Urothelium cell line (cell line): ENCODE data around the gene LRCH4.
"Not testable (repeated sequence)": the region's sequence is repeated elsewhere in the genome, so short reads cannot be mapped to it uniquely, and the experiment has no call there.

Source experiments
- DNase-seq: peaks from one replicate; pipeline ENCODE4 v3.0.0; 2011; ENCODE audit warnings: low spot score, mixed read lengths
- FAIRE-seq: peaks from 2 replicates; lab custom pipeline; 2011; peaks lifted over from hg19 to GRCh38; lab: Jason Lieb, UNC

The LRCH4 gene

DNA sequence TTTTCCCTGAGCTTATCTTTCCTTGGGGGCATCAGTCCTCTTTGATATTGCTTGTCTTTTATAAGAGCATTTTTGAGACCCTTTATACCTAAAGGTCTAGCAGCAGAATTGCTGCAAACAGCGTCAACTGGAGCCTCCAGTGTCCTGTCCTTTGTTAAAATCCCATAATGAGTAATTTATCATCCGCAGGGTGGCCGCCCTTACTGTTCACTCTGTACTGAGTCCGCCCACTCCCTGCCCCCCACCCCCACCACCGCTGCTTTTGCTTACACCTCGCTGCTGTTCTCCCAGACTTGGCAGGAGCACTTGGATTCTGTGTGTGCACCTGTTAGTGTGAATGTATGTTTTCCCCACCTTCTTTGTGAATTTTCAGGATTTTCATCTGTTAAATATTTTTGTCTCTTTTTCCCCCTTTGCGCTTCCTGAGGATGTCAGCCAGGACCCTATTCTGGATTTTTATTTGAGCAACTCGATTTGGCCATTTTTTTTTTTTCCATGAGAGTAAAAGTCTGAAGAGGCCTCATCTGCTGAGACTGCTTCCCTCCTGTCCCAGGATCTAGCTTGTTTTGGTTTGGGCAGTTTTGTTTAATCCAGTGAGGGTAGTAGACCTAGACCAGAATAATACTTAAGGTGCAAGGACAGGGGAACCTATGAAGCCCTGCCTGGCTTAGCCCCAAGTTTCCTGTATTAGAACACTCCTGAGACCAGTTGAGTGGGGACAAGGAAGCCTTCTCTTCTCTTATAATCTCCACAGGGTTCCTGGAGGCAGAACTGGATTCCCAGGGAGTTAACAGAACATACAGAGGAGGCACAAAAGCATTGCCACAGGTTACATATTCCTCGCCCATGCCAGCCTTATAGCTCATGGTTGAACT, 38.8 kb downstream of the LRCH4 start:
- no peak for DNase-seq
- no peak for FAIRE-seq

GRCh38 chr7:100546129-100546925, 39.6 kb downstream of the LRCH4 start:
- DNase-seq: no peak
- FAIRE-seq: no peak

- DNase-seq (peak; percentile 97), FAIRE-seq (peak; percentile 91)
Observed at GRCh38 chr7:100545360-100546128, 40.4 kb downstream of the LRCH4 start.

DNA sequence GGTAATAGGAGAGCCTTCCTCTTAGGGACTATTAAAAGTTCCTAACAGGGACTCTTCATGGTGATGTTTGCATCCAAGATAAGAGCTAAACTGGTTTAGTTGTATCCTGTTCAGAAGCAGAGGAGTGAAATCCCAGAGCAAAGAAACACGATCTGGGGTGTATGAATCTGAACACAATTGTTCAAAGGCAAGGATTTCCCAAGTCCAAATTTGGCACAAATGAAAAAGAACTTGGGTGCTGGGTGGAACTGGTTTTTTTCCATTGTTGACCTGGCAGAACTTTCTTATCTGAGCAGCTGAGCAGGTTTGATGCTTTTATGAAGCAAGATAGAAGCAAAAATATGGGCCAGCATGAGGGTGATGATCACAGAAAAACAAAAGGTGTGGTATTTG, 41.0 kb downstream of the LRCH4 start:
- no peak for DNase-seq
- no peak for FAIRE-seq

DNA sequence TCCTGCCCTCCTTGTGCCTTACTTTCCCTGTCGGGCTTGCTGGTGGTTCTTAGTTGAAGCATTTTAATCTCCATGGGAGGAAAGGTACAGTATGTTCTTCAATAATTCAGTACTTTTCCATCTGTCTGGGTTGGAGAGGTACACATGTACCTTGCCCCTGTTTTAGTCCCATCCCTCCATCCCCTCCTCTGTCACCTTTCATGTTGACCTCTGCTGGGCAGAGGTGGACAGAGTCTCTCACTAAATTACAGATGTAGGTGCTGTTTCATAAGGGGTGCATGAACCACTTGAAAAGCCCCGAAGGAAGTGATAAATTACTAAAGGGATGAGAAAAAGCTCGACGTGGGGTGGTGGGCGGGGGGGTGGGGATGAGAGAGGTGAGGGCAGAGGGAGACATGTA, 41.5 kb downstream of the LRCH4 start:
- DNase-seq (no peak), FAIRE-seq (no peak)

DNA sequence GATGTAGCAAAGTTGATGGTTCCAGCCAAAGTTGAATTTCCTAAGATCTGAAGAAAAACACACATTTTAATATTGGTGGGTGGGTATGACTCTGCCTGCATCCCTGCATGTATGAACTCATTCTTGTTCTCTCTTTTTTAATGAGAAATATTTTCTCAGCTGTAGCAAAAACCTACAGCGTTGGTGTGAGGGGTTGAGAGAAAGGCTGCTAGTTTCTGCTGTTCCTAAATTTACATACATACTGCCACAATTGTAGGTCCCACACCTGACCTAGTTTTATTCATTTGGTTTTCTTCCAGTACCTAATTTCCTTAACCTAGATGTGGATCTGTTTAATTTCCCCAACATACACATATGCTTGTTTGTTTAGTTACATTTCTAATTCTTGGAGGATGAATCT, 42.3 kb downstream of the LRCH4 start:
- FAIRE-seq: no peak

GRCh38 chr7:100541309-100541708, 44.6 kb downstream of the LRCH4 start:
- not testable (repeated sequence) for FAIRE-seq, DNase-seq

More for the DNA sequence above, 42.3 kb downstream of the LRCH4 start:
- no peak for DNase-seq

- DNase-seq (no peak), FAIRE-seq (no peak)
Observed at GRCh38 chr7:100540073-100540723, 45.7 kb downstream of the LRCH4 start.

DNA sequence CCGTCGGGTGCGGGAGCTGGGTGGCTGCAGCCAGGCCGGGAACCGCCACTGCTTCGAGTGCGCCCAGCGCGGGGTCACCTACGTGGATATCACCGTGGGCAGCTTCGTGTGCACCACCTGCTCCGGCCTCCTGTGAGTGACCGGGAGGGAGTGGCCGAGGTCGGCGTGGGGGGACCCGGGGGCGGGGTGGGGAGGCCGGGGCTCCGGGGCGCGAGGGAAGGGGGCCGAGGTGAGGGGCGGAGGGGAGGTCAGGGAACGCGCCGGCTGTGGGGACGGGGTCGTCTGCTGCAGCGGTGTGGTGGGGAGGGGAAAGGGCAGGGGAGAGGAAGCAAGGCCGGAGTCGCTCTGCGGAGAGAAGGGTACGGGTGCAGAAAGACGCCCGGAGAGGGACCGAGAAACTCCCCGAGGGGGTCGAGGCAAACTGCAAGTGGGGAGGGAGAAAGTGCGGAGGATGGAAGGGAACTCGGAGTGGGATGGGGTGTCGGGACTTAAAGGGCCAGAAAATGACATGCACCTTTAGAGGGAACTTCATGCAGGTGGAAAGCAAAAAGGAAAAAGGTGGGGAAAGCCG, 46.4 kb downstream of the LRCH4 start:
- FAIRE-seq: no peak
- no peak for DNase-seq

GRCh38 chr7:100538654-100539435, 47.1 kb downstream of the LRCH4 start, which contains the start of gene AGFG2:
TSS of gene AGFG2 (plus strand) at chr7:100539203. CDS start at chr7:100539347, 144 bp downstream.
- FAIRE-seq: peak; percentile 96
- DNase-seq: peak; percentile 100

GRCh38 chr7:100538348-100538653, 47.6 kb downstream of the LRCH4 start:
- DNase-seq (no peak), FAIRE-seq (no peak)

DNA sequence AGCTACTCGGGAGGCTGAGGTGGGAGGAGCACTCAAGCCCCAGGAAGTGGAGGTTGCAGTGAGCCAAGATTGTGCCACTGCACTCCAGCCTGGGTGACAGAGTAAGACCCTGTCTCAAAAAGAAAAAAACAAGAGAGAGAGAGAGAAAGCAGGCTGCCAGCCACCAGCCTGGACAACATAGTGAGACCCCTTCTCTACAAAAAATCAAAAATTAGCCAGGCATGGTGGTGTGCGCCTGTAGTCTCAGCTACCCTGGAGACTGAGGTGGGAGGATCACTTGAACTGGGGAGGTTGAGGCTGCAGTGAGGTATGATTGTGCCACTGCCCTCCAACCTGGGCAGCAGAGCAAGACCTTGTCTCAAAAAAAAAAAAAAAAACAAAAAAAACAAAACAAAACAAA, 49.2 kb downstream of the LRCH4 start:
- not testable (repeated sequence) for FAIRE-seq, DNase-seq

- DNase-seq, FAIRE-seq: not testable (repeated sequence)
Observed at GRCh38 chr7:100535982-100536381, 49.9 kb downstream of the LRCH4 start.

GRCh38 chr7:100532165-100533022, 53.5 kb downstream of the LRCH4 start:
- peak; percentile 32 for FAIRE-seq

DNA sequence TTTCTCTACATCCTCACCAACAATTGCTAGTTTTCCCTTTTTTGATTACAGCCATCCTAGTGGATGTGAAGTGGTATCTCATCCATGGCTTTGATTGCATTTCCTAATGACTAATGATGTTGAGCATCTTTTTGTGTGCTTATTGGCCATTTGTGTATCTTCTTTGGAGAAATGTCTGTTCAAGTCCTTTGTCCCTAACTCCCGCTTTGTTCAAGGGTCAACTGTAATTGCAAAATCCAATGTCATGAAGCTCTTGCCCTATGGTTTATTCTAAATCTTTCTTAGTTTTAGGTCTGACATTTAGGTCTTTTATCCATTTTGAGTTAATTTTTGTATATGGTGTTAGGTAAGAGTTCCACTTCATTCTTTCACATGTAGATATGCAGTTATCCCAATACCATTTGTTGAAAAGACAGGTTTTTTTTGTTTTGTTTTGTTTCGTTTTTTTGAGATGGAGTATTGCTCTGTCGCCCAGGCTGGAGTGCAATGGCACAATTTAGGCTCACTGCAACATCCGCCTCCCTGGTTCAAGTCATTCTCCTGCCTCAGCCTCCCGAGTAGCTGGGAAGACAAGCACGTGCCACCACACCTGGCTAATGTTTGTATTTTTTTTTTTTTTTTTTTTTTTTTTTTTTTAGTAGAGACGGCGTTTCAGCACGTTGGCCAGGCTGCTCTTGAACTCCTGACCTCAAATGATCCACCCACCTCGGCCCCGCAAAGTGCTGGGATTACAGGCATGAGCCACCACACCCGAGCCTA, 57.6 kb downstream of the LRCH4 start:
- not testable (repeated sequence) for DNase-seq, FAIRE-seq

More at GRCh38 chr7:100532165-100533022, 53.5 kb downstream of the LRCH4 start:
- no peak for DNase-seq
